Skeletal muscle tissue (tissue), 4 donors: ENCODE measurements around the gene JAK3. TPM values are rescaled to one million over a fixed set of nuclear protein-coding genes. Genes with fewer than 3 reads are reported as not detected.

Experiments used
- H3K27ac ChIP-seq: one replicate; pipeline ENCODE4 v1.7.0; 2013; ENCODE audit warnings: mild to moderate bottlenecking, low read depth, low read length, inconsistent platforms
- H3K27me3 ChIP-seq, 3 donors: one replicate each; pipeline ENCODE4 v1.7.0; 2013; ENCODE audit warnings: low read length in 3 of 3; ENCODE audit not compliant: control insufficient read depth in 3 of 3, insufficient read depth in 3 of 3
- H3K36me3 ChIP-seq, 3 donors: one replicate each; pipeline ENCODE4 v1.7.0; 2013; ENCODE audit warnings: low read length in 3 of 3; ENCODE audit not compliant: control insufficient read depth in 3 of 3, insufficient read depth in 3 of 3
- H3K4me1 ChIP-seq, 3 donors: one replicate each; pipeline ENCODE4 v1.7.0; 2013; ENCODE audit warnings: low read length in 3 of 3, mild to moderate bottlenecking in 3 of 3; ENCODE audit not compliant: control insufficient read depth in 3 of 3, insufficient read depth in 3 of 3
- H3K4me3 ChIP-seq, 3 donors: one replicate each; pipeline ENCODE4 v1.7.0; 2013; ENCODE audit warnings: low read length in 3 of 3
- H3K9ac ChIP-seq, 3 donors: one replicate each; pipeline ENCODE4 v1.7.0; 2013; ENCODE audit warnings: low read length in 3 of 3, mild to moderate bottlenecking in 3 of 3, moderate library complexity in 2 of 3, low read depth in 1 of 3
- H3K9me3 ChIP-seq, 3 donors: one replicate each; pipeline ENCODE4 v1.7.0; 2013; ENCODE audit warnings: low read length in 3 of 3; ENCODE audit not compliant: control insufficient read depth in 3 of 3
- total RNA-seq: library from RNA; depleted of rRNA; stranded (reverse); fragments of >200 nt; gene quantifications from one replicate; pipeline ENCODE4 v1.2.3, GENCODE V29; 2014
- donor health status: Osteomylitis.

JAK3 gene
- total RNA-seq, 1 donor from 2014 or later: 2.1 TPM

DNA sequence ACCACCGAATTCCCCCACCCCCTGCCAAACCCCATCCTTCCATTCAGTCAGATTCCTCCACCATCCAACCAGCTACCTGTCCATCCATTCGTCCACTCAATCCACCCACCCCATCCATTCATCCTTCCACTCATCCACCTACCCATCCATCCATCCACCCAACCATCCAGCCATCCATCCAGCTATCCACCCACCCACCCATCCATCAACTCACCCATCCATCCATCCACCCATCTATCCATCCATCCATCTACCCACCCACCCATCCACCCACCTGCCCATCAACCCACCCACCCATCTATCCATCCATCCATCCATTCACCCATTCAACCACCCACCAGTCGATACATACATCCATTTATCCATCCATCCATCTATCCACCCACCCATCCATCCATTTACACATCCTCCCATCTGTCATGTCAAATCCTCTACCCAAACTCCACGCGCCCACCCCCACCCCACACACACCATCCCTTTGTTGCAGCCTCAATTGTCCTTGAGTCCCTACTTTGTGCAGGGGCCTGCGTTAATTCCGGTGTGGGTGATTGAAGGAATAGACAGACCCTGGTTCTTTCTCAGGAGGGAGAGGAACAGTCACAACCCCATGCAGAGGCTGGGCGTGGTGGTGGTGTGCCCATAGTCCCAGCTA is 18.7 kb upstream of the JAK3 start:
- peaks cover 20 to 40% (median 39%) of the 10 kb centered on the region in 3 donors for H3K4me1 ChIP-seq
- H3K9ac ChIP-seq: peak overlapping the region in 1 of 3 donors; percentile 33
- H3K36me3 ChIP-seq: peaks cover 35 to 42% (median 36%) of the 10 kb centered on the region in 3 donors
- H3K4me3 ChIP-seq: no peak overlapping the region
- no peaks in the 10 kb centered on the region for H3K9me3 ChIP-seq
- peaks cover 15 to 22% (median 15%) of the 10 kb centered on the region in 3 donors for H3K27me3 ChIP-seq
- H3K27ac ChIP-seq: no peak overlapping the region

DNA sequence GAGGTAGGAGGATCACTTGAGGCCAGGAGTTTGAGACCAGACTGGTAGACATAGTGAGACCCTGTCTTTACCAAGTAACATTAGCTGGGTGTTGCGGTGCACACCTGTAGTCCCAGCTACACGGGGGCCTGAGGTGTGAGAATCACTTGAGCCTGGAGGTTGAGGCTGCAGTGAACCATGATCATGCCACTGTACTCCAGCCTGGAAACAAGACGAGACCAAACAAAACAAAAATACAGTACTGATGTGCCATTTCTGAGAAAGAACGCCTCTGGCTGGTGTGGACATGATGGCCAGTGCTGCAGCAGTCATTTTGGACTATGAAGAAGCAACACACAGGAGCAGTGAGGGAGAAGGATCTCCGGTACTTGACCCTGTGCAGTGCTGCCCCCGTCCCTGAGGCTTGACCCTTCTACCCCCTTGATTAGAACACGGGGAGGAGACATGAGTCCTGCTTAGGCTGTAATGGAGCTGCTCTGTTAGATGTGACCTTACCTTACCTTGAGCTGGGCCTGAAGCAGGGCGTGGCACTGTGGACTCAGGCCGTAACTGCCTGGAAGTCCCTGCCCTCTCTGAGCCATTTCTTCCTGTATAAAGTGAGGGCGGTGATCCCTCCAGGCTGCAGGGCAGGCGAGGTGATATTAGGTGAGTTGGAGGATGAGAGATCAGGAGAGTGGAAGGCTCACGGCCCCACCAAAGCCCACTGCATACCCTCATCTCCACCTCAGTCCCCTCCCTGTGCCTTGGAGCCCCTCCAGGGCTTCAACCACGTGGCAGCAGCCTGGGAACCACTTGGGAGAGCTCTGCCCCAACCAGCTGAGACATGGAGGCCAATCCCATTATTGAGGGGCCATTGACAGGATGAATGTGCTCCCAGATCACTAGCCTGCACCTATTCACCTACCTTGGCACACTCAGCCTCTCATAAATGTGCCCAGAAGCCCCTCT is 17.9 kb upstream of the JAK3 start:
- Histone ChIP-seq H3K9ac (peak overlapping the region in 1 of 3 donors; percentile 33), H3K36me3 (peaks cover 37 to 49% (median 42%) of the 10 kb centered on the region in 3 donors), H3K4me1 (peaks cover 28 to 48% (median 47%) of the 10 kb centered on the region in 3 donors), H3K4me3 (no peak overlapping the region), H3K27me3 (peaks cover 7 to 14% (median 7%) of the 10 kb centered on the region in 3 donors), H3K9me3 (no peaks in the 10 kb centered on the region), H3K27ac (peak overlapping the region; percentile 7)

DNA sequence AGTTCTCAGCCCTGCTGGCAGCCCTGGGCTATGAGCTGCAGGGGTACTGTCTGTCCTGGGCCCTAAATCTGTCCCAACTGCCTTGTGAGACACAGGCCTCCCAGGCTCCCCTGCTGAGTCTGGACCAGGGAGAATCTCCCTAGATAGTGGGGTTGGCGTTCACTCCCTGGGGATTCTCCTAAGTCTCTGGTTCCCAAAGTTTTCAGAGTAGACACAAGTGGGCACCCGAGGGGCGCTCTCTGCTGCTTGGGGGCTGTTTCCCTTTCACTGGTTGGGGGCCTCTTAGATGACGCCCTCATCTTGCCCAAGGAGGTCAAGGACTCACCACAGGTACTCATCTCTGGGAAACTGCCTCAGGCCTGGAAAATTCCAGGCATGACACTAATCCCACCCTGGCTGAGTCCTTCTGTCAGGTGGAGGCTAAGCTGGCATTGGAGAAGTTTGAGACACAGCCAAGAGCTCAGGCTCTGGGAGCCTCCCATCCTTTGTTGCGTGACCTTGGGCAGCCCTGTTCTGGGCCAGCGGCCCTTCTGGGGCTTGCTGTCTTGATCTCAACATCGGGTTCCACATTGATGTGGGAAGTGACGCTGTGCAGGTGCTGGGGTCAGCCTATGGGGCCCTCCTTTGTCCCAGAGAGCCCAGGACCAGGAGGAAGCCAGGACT is 15.9 kb upstream of the JAK3 start:
- H3K27ac ChIP-seq: peak overlapping the region; percentile 79
- peaks cover 37 to 49% (median 44%) of the 10 kb centered on the region in 3 donors for H3K36me3 ChIP-seq
- H3K9me3 ChIP-seq: no peaks in the 10 kb centered on the region
- peak overlapping the region in 1 of 3 donors; percentile 97 for H3K9ac ChIP-seq
- H3K4me3 ChIP-seq: peak overlapping the region in 1 of 3 donors; percentile 13
- no peaks in the 10 kb centered on the region for H3K27me3 ChIP-seq
- H3K4me1 ChIP-seq: peaks cover 31 to 56% (median 52%) of the 10 kb centered on the region in 3 donors

DNA sequence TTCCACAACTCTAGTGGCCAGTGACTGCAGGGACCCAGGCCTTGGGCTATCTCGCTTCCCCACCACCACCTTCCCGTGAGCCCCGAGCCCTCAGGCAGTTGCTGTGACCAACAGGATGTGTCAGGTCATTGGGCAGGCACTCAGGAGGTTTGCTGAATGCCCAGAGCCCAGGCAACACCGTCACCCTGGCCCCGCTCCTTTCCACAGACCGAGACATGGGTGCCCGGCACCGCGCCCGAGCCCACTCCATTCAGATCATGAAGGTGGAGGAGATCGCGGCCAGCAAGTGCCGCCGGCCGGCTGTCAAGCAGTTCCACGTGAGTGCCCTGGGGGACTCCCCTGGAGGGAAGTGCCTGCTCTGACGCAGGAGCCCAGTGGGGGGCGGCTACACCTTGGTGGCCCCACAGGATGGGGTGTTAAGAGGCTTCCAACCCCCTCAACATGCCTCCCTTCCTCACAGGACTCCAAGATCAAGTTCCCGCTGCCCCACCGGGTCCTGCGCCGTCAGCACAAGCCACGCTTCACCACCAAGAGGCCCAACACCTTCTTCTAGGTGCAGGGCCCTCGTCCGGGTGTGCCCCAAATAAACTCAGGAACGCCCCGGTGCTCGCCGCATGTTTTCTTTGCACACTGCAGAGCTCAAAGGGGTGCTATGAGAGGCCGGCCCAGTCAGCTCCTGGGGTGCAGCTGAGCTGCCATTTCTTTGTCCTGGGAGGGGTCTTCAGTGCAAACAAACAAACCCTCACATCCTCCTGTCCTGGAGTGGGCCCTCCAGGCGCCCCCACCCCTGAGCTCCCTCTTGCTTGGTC is 15.1 kb upstream of the JAK3 start:
- Histone ChIP-seq H3K27ac (peak overlapping the region; percentile 79), H3K36me3 (peaks cover 37 to 49% (median 44%) of the 10 kb centered on the region in 3 donors)

DNA sequence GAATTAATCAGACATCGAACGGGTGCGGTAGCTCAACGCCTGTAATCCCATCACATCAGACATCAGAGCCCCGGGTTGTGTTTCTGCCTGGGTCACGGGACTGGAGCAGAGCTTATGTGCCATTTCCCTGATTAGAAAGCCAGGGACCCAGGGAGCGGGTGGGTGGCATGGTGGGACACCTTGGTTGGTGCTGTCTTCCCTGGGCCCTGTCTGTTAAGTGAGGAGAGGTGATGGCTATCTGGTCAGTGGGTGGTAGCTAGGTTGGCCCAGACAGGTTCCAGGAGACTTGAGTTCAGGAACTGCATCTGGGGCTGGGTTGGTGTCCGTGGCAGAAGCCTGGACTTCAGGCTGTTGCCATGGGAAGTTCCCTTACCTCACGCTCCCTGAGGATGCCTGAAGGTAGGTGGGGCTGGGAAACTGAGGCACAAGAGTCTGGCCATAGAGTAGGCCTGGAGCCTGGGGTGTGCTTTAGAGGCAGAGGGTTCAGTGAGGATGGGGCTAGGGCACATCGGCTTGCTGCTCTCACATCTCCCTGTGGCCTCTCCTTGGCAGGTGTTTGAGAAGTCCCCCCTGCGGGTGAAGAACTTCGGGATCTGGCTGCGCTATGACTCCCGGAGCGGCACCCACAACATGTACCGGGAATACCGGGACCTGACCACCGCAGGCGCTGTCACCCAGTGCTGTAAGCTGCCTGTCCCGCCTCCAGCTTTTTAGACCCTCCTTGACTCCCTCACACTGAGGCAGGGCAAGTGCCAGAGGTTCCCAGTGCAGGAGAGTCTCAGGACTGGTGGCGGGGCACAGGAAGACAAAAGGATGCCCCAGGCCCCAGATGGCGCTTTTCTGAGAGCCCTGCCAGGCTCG is 14.0 kb upstream of the JAK3 start:
- H3K36me3 ChIP-seq: peaks cover 37 to 49% (median 44%) of the 10 kb centered on the region in 3 donors
- H3K27ac ChIP-seq: peak overlapping the region; percentile 90
- H3K27me3 ChIP-seq: no peaks in the 10 kb centered on the region
- peaks cover 31 to 56% (median 52%) of the 10 kb centered on the region in 3 donors for H3K4me1 ChIP-seq
- H3K9ac ChIP-seq: peak overlapping the region; percentile 66 to 97 (median 85)
- H3K4me3 ChIP-seq: peak overlapping the region; percentile 51 to 97 (median 82)
- no peaks in the 10 kb centered on the region for H3K9me3 ChIP-seq

More for the DNA sequence above, 15.1 kb upstream of the JAK3 start:
- Histone ChIP-seq H3K9me3 (no peaks in the 10 kb centered on the region), H3K27me3 (no peaks in the 10 kb centered on the region), H3K9ac (peak overlapping the region in 1 of 3 donors; percentile 97), H3K4me1 (peaks cover 31 to 56% (median 52%) of the 10 kb centered on the region in 3 donors), H3K4me3 (peak overlapping the region in 1 of 3 donors; percentile 13)

- Histone ChIP-seq H3K9ac (peak overlapping the region; percentile 85 to 97 (median 97)), H3K36me3 (peaks cover 37 to 47% (median 44%) of the 10 kb centered on the region in 3 donors), H3K4me3 (peak overlapping the region; percentile 82 to 99 (median 97)), H3K27ac (peak overlapping the region; percentile 90), H3K9me3 (no peaks in the 10 kb centered on the region), H3K4me1 (peaks cover 31 to 53% (median 51%) of the 10 kb centered on the region in 3 donors), H3K27me3 (no peaks in the 10 kb centered on the region)
These were observed 13.2 kb upstream of the JAK3 start for GRCh38 chr19:17860993-17861360.

GRCh38 chr19:17860331-17860992 is 12.7 kb upstream of the JAK3 start:
- H3K9me3 ChIP-seq: no peaks in the 10 kb centered on the region
- peaks cover 31 to 49% (median 46%) of the 10 kb centered on the region in 3 donors for H3K4me1 ChIP-seq
- H3K27ac ChIP-seq: peak overlapping the region; percentile 90
- H3K27me3 ChIP-seq: no peaks in the 10 kb centered on the region
- H3K4me3 ChIP-seq: peak overlapping the region; percentile 82 to 99 (median 97)
- peak overlapping the region; percentile 85 to 97 (median 97) for H3K9ac ChIP-seq
- peaks cover 33 to 42% (median 40%) of the 10 kb centered on the region in 3 donors for H3K36me3 ChIP-seq
